Measurements from ENCODE around the gene RELN. TPM values are rescaled to one million over a fixed set of nuclear protein-coding genes. Genes with fewer than 3 reads are reported as not detected.

The RELN gene
- total RNA-seq, 2 experiments from 2014 or later: not detected

- Mint-ChIP-seq H3K4me3 (no peak overlapping the region), H3K27me3 (peaks cover 17% of the 10 kb centered on the region), H3K27ac (no peak overlapping the region), H3K9me3 (no peaks in the 10 kb centered on the region), H3K4me1 (ENCODE audit: low read depth) (no peaks in the 10 kb centered on the region), H3K36me3 (ENCODE audit: low read depth) (no peaks in the 10 kb centered on the region)
- Histone ChIP-seq H3K36me3 (ENCODE audit: insufficient read depth, low read length) (no peaks in the 10 kb centered on the region), H3K4me3 (ENCODE audit: low read length) (no peak overlapping the region), H3K27me3 (ENCODE audit: control insufficient read depth in 1 of 2, insufficient read depth in 2 of 2, low read length in 2 of 2) (peaks cover 0 to 8% of the 10 kb centered on the region in 2 experiments), H3K4me1 (ENCODE audit: insufficient read depth, low read length) (no peaks in the 10 kb centered on the region), H3K27ac (ENCODE audit: low read depth in 1 of 2, low read length in 2 of 2) (no peak overlapping the region), H3K9me3 (ENCODE audit: control insufficient read depth in 1 of 2, insufficient read depth in 1 of 2, low read length in 2 of 2) (no peaks in the 10 kb centered on the region)
- DNase-seq: no peak
- ChIA-PET CTCF (no interaction called here), POLR2A (no interaction called here)
- no peak for ATAC-seq (ENCODE audit: poor library complexity)
- no peak for TF ChIP-seq CTCF (IDR thresholded peaks at IDR 0.05)
- intact Hi-C loops (cut with DNase I, micrococcal nuclease): no loop called here
Observed at GRCh38 chr7:103541947-103542346, 447.5 kb downstream of the RELN start.

- Histone ChIP-seq H3K27me3 (ENCODE audit: control insufficient read depth in 1 of 2, insufficient read depth in 2 of 2, low read length in 2 of 2) (peaks cover 0 to 8% of the 10 kb centered on the region in 2 experiments), H3K4me3 (ENCODE audit: low read length) (no peak overlapping the region), H3K4me1 (ENCODE audit: insufficient read depth, low read length) (no peaks in the 10 kb centered on the region), H3K9me3 (ENCODE audit: control insufficient read depth in 1 of 2, insufficient read depth in 1 of 2, low read length in 2 of 2) (no peaks in the 10 kb centered on the region), H3K36me3 (ENCODE audit: insufficient read depth, low read length) (no peaks in the 10 kb centered on the region), H3K27ac (ENCODE audit: low read depth in 1 of 2, low read length in 2 of 2) (no peak overlapping the region)
- Mint-ChIP-seq H3K36me3 (ENCODE audit: low read depth) (no peaks in the 10 kb centered on the region), H3K27me3 (peaks cover 24% of the 10 kb centered on the region), H3K27ac (no peak overlapping the region), H3K4me3 (no peak overlapping the region), H3K9me3 (no peaks in the 10 kb centered on the region), H3K4me1 (ENCODE audit: low read depth) (no peaks in the 10 kb centered on the region)
- TF ChIP-seq CTCF (IDR thresholded peaks at IDR 0.05): no peak
- no peak for ATAC-seq (ENCODE audit: poor library complexity)
- ChIA-PET CTCF (no interaction called here), POLR2A (no interaction called here)
- no peak for DNase-seq
- intact Hi-C loops (cut with DNase I, micrococcal nuclease): no loop called here
Observed at GRCh38 chr7:103541026-103541425, 448.4 kb downstream of the RELN start.

- Histone ChIP-seq H3K27me3 (ENCODE audit: control insufficient read depth in 1 of 2, insufficient read depth in 2 of 2, low read length in 2 of 2) (peaks cover 0 to 8% of the 10 kb centered on the region in 2 experiments), H3K4me1 (ENCODE audit: insufficient read depth, low read length) (no peaks in the 10 kb centered on the region), H3K9me3 (ENCODE audit: control insufficient read depth in 1 of 2, insufficient read depth in 1 of 2, low read length in 2 of 2) (no peaks in the 10 kb centered on the region), H3K27ac (ENCODE audit: low read depth in 1 of 2, low read length in 2 of 2) (no peak overlapping the region), H3K4me3 (ENCODE audit: low read length) (no peak overlapping the region), H3K36me3 (ENCODE audit: insufficient read depth, low read length) (no peaks in the 10 kb centered on the region)
- ChIA-PET POLR2A (no interaction called here), CTCF (interaction anchor here (1.2 kb wide), 1 partner anchor 47 kb away, joined by 3 read pairs; no protein-coding TSS in a partner anchor)
- TF ChIP-seq CTCF (IDR thresholded peaks at IDR 0.05): no peak
- DNase-seq: no peak
- H3K4me1 Mint-ChIP-seq (ENCODE audit: low read depth): no peaks in the 10 kb centered on the region
- no peak for ATAC-seq (ENCODE audit: poor library complexity)
- H3K27ac Mint-ChIP-seq: no peak overlapping the region
- no peaks in the 10 kb centered on the region for H3K9me3 Mint-ChIP-seq
- H3K36me3 Mint-ChIP-seq (ENCODE audit: low read depth): no peaks in the 10 kb centered on the region
- intact Hi-C loops (cut with DNase I, micrococcal nuclease): no loop called here
- peaks cover 24% of the 10 kb centered on the region for H3K27me3 Mint-ChIP-seq
- no peak overlapping the region for H3K4me3 Mint-ChIP-seq
Observed at GRCh38 chr7:103540338-103540737, 449.1 kb downstream of the RELN start.

All from CD4-positive, alpha-beta T cell (primary cell).